ENCODE results near the gene COL27A1.

The COL27A1 gene

DNA sequence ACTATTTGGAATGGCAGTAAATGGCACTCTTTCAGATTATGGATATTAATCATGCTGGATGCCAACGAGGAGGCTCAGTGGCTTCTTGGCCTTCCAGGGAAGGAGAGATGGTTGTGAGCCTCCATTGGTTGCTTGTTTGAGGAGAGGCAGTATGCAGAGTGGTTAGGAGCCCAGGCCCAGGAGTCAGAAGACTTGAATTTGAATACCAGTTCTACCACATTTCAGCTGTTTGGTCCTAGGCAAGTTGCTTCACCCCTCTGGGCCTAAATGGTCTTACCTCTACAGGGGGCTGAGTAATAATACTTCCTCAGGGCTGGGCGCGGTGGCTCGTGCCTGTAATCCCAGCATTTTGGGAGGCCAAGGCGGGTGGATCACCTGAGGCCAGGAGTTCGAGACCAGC, 52.5 kb downstream of the COL27A1 start:
- no peak for DNase-seq

- DNase-seq: no peak
These were observed 53.8 kb downstream of the COL27A1 start for GRCh38 chr9:114209151-114209550.

GRCh38 chr9:114210136-114210535, 54.8 kb downstream of the COL27A1 start:
- no peak for DNase-seq

GRCh38 chr9:114210691-114211276, 55.4 kb downstream of the COL27A1 start:
- DNase-seq: no peak

GRCh38 chr9:114212826-114213225, 57.5 kb downstream of the COL27A1 start:
- DNase-seq: no peak

DNA sequence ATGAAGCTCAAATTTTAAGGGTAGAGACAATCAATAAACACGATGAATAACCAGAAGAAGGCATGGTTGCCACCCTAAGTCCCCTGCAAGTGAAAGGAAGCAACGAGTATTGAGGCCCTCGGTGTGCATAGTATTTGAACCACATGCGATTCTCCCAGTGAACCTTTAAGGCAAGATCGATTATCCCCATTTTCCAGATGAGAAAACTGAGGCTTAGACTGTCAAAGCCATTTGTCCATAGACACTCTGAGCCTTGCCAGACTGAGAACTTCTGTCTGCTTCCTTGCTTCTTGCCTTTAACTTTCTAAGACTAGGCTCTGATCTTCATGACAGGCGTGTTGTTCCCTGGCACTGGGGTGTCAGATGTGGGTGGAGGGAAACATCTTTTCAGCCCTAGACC, 58.2 kb downstream of the COL27A1 start:
- DNase-seq: no peak

DNA sequence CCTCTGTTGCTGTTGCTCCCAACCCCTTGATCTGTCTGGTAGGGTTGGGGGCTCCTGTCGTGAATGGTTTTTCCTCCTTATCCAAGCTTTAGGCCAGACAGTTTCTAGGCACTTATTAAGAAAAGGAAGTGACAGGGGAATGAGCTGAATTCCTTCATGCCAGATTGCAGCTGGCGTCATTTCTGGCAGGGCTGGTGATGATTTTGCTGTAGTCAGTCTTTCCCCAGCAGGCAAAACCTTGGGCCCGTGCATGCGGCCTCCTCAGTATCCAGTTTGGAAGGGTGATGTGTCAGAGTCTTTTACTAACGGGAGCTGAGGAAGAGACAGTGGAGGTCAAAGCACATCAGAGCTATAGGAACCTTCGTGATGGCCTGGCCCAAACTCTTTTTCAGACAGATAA, 58.8 kb downstream of the COL27A1 start:
- no peak for DNase-seq

GRCh38 chr9:114214686-114215414, 59.5 kb downstream of the COL27A1 start:
- DNase-seq: no peak

GRCh38 chr9:114216081-114216480, 60.7 kb downstream of the COL27A1 start:
- DNase-seq: no peak

DNA sequence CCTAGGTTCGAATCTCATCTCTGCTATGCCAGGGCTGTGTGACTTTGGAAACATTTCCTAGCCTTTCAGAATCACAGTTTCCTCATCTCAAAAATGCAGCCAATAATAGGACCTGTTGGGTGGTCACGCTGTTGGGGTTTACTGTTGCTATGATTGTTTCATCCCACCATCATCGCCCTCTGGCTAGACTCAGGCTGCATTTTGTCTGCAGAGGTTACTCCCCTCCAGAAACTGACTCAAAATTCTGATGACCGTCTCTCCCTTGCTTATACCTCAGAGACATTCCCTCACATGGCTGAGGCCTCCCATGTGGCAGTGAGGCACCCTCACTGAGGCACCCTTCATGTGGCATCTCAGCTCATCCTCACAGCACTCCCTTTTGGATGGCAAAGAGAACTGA, 61.6 kb downstream of the COL27A1 start:
- no peak for DNase-seq

DNA sequence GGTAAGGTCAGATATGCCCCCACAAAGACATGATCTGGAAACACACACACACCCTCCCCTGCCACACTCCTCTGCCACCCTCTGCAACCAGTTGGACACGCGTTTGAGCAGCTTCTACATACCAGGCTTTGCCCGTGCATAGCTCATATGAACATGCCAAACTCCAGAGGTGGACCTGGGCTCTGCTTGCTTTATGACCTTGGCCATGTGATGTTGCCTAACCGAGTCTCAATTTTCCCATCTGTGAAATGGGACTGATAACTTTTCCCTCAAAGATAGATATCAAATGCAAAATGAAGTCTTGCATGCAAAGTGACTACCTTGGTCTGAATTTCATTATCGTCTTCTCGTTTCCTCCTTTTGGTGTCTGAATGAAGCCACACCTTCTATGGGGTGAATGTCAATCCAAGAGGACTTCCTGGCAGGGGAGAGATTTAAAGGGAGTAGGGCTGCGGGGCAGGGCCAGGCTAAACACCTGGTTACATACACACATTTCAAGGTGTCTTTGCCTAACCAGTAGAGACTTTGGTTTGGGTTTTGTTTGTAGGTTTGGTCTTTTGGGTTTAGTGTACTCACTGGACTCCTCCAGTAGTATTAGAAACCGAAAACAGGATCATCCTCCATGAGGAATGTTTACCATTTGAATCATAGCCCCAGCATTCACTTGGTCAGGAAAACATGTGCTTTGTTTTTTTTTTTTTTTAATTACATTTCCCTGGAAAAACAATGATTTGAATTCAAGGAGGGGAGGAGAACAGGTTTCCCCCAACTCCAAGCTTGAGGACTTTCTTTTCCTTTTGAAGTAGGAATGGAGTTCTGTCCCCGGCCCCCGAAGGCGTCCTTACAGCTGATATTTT, 63.2 kb downstream of the COL27A1 start:
- DNase-seq: no peak

DNA sequence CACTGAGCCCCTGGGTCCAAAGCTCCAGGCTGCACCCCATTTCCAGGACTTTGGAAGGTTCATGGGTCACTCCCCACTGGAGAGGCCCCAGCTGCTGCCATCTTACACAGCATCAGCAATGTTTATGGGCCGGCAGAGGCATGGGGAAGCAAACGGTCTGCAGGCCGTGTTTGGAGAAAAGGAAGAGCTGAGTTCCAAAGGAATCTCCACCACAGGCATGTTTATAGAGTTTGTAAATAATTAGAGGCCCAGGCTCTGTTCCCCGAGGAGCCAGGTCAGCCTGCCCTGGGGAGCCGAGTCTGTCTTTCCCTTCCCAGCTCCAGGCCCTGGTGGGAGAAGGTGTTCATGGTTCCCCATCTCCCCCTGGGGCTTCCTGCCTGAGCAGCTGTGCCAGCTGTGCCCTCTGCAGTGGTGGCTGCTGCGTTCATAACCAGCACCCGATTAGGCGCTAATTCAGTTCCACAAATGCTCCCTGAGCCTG, 64.8 kb downstream of the COL27A1 start:
- DNase-seq: no peak

DNA sequence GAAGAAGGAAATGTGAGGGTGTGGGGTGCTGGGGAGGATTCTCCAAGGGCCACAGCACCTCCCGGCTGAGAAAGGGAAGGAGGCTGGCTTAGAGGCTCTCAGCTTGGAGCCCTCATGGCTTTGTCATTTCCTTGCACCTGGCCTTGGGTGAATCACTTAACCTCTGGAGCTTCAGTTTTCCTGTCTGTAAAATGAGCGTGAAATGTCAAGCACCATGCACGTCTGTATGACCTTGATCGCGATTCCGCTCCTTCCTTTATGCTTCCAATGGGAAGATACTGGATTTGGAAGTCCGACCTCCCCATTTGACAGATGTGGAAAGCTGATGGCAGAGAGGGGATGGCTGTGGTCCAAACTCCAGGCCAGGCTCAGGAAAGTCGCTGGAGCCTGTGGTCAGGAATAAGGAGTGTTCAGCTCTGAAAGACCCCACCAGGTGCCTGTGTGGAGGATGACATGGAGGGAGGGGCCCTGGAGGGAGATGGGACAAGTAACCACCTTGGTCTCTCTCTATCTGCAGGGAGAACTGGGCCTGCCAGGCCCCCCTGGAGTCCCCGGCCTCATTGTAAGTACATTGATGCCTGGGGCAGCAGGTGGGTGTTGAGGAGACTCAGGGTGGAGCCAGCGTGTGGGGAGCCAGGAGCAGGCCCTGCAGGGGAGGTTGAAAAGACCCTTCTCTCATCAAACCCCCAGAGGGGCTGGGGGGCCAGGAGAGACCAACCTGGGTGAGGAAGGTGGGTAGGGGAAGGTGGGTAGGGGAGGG, 66.5 kb downstream of the COL27A1 start:
- no peak for DNase-seq

DNA sequence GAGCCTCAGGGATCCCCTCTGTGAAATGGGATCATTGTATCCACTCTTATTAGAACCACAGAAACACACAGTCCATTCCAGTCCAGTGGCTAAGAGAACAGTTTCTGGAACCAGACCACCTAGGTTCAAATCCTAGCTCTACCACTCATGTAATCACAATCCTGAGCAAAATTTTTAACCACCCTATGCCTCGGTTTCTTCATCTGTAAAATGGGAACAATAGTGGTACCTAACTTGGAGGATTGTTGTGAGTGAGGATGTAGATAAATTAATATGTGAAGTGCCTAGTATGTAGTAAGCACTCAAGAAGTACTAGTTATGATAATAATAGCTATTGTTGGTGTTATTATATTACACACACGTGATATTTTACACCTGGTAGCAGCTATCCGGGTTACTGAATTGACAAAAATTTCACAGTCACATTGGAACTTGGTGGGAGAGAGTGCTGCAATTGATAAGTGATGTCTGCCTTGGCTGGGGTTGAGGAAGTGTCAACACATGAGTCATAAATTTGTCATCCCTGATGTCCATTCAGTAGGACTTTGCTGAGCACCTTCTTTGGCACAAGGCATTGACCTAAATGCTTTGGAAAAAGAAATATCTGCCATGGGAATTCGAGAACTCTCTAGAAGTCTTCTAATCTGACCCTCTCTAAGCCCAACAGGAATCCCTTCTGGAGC, 68.4 kb downstream of the COL27A1 start:
- no peak for DNase-seq

DNA sequence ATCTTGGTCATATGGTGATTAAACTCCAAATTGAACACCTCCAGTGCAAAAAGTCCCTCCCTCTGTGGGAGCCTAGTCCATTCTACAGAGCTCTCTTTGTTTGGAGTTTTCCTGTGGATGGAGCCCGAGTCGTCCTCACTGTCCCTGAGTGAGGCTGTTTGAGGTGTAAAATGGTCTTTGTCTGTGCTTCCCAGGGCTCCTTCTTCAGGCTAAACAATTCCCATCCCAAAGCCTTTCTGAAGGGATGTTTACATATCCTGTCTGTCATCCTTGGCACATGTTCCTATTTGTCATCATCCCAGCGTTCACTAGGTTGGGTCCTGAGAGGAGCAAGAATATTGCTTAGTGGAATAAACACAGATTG, 68.9 kb downstream of the COL27A1 start:
- no peak for DNase-seq

DNA sequence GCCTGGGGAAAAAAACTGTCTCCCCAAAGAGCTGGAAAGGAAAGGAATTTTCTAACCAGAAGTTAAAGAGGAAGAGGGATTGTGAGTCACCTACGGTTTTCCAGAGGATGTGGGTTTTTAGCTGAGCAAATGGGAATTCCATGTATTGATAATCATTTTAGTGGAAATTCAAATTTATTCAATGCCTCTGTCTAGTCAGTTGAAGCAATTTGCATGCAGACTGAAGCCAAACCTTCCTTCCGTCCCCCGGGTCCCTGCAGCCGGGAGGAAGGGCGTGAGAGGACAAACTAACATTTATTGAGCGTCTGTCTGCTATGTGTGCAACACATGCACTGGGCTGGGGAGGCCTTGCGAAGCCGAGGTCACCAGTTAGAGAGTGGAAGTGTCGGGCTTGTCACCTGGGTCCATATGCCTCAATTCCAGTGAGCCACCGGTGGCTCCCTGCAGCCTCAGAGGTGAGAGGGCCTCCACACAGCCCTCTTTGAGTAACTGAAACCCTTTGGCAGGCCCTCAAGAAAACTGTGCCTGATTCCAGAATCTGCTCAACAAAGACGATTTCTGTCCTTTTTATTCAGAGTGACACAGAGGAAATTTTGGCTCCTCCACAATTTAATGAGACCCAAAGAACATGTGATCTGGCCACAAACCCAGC, 70.3 kb downstream of the COL27A1 start:
- no peak for DNase-seq

DNA sequence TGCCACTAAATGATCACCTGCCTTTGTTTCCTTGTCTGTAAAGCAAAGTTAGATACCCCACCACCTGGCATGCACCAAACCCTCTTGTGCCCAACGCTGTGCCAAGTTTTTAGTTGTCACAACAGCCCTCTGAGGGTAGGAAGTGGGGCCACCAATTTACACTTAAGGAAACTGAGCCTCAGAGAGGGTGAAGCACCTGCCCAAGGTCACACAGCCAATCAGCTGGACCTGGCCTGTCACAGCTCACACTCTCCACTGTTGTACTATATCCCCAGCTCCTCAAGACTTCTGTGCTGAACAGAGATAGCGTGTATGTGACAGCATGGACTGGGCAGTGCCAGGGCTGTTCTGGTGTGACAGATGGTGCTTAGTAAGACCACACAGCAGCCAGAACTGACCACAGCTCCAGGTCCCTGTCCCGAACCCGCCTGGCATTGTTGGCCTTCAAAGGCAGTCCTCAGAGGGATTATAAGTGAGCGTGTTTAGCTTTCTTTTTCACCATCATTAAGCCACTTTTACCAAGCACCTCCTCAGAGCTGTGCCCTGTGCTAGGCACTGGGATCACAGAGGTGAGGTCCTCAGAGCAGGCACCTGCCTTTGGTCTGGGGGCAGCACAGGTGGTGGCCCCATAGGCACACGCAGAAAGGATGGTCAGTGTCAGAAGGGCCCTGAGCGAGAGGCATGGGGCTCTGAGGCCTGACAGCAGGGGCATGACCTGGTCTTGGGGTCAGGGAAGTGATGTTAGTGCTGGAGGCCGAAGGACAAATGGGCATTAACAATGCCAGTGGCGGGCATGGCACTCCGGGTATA, 71.1 kb downstream of the COL27A1 start:
- no peak for DNase-seq

DNA sequence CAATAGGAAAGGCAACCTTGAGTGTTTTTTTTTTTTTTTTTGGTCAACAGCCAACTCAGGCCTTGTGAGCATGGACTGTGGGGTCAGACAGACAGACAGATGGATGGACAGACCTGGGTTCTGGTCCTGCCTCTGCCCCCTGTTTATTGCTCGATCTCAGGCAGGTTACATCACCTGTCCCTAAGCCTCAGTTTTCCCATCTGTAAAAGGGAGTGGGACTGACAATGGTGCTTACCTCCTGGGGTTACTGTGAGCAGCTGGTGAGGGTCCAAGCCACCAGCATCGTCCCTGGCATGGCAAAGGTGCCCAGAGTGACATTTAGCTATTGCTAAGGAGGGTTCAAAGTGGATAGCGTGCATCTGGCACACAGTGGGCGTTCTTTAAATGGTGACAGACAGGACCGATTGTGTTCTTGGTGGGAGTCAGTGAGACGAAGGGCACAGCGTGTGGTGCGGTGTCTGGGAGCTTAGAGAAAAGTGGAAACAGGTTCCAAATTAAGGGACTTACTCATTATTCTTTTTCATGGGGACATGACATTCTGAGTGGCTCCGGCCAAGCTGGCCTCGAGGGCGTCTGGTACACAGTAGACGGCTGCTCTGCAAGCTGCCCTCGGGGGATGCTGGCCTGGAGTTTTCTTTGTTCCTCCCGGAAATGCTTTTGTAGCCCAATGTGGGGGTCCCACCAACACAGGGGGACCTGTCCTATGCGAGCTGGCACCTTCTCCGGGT, 72.1 kb downstream of the COL27A1 start:
- no peak for DNase-seq

DNA sequence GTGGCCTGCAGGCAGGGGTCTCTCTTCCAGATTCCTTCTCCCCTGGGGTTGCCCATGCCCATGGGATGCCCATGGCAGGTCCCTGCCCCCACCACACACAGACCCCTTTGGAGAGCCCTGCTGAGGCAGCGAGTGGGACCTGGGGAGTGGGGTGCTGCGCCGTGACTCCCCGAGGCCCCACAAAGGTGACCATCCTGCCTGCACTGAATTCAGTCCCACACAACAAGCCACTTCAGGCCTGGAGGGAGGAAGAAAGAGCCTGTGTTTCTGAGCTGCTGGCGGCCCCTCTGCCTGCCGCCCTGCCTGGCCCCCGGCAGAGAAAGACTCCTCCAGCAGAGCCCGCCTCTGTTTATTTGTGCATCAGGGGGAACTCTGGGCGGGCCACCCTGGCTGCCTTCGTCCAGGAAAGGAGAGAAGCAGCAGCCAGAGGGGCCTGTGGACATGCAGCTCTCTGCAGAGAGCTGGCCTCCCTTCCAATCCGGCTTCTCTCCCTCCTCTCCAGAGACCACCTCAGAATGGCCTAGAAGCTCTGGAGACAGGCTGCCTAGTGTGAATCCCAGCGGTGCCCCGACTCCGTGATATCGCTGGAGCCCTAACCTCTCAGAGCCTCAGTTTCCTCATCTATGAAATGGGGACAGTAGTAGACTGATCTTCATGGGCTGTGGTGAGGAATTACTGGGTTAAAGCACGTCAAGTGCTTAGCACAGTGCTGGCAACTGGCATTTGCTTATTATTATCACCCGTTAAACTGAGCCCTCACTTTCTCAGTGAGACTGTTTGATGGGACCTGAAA, 72.9 kb downstream of the COL27A1 start:
- no peak for DNase-seq

DNA sequence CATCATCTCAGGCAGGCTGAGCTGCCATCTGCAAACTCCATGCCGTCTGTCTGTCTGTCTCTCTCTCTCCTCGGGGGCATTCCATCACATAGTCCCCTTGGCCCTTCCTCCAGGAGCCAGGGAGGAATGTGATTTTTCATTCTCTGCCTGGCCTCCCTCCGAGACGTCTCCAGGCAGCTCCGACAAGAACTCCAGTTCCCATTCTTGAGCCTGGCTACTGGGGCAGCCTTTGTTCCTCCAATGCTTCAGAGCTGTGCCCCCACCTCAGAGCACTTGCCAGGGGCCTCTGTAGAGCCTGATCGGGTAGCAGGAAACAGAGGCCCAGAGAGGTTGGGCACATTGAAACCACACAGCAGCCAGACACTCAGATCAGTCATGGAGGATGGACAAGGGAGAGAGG, 74.0 kb downstream of the COL27A1 start:
- DNase-seq: no peak
